ENCODE data around the gene FIGN.

- no peak for TF ChIP-seq POLR2A (IDR thresholded peaks at IDR 0.05)
- no peak for TF ChIP-seq CTCF (IDR thresholded peaks at IDR 0.05)
Observed at GRCh38 chr2:163633291-163633690, 102.5 kb downstream of the FIGN start.

All from heart left ventricle (tissue), 13 donors.